Stimulated activated CD4-positive, alpha-beta T cell treated with anti-CD3 and anti-CD28 coated beads, Interleukin-2, amount 100 ng/mL, for 24 hours (primary cell): ENCODE measurements around the gene URGCP.
A peak's percentile ranks its signal among the peaks of the same experiment; 100 is the strongest.
"Not testable (repeated sequence)": the region's sequence is repeated elsewhere in the genome, so short reads cannot be mapped to it uniquely, and the experiment has no call there.

Experiments
- DNase-seq, 2 donors: peaks; one replicate each; pipeline ENCODE4 v3.0.0-alpha.2; 2020

URGCP gene

DNA sequence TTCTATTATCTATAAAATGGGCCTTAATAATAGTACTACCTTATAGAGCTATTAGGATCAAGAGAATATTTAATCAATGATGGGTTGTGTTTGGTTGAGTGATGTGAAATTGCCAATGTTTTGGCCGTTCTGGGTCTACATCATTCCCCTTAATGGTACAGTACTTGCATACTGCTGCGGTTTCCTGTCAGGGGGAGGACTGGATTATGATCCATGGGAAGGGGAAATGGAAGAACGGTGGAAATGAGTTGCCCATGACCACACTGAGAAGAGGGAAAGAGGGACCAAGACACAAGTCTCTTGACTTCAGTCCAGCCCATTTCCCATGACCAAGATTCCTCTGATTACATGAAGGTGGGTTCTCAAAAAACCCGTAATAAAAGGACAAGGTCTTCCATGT, 36.1 kb downstream of the URGCP start:
- no peak for DNase-seq

DNA sequence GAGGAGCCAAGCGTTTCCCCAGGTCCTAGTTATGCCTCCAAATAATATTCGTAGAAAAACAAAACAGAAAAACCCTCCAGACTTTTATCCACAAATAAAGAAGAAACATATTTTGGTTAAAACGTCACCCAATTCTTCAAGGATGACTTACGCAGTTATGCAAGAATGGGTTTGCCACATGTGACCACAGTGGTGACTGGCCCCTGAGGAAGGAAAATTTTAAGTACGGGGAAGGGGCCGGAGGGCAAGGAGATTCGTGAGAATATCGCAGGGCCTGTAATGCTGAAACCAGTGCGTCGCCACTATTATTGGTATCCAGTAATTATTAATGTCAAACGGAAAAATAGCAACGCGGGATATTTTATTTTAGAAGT, 36.5 kb downstream of the URGCP start:
- peak; percentile 19 to 25 for DNase-seq

DNA sequence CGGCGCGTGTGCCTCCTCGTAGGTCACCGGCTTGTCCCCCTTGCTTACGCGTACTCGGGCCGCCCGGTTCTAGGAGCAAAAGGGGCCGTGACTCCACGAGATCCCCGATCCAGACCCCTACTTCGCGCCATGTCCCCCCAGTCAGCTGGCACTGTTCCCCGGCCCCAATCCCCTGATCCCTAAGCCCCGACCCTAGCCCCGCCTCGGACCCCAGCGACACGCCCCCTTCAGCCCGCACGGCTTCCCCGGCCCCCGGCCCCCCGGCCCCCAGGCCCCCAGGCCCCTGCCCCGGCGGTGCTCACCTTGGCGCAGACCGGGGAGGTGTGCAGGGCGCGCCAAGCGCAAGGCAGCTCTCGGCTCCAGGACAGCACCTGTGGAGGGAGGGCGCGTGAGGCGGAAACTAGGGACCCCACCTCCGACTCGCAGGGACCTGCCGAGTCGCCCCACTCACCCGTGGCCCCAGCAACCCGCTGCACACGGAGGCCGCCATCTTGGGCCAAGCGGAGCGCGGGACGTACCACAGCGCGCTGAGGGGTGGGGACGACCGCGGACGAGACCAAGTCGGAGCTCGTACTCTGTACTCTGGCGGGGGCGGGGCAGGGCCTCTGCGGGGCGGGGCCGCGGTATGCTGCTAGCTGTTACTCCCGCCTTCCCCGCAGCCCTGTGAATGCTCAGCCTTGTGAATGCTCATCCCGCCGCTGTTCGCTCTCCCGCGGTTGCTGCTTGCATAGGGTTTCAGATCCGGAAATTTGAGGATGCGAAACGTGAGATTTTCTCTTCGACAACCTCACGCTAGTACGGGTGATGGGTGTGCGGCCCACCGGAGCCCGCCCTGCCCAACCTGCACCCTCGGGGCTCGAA, 37.2 kb downstream of the URGCP start, which contains the start of gene MRPS24:
Gene MRPS24 (minus strand): TSS at position 512 of the 861 bp plus-strand sequence. CDS start 22 bp downstream, at position 490.
- DNase-seq: peak; percentile 96 to 97

DNA sequence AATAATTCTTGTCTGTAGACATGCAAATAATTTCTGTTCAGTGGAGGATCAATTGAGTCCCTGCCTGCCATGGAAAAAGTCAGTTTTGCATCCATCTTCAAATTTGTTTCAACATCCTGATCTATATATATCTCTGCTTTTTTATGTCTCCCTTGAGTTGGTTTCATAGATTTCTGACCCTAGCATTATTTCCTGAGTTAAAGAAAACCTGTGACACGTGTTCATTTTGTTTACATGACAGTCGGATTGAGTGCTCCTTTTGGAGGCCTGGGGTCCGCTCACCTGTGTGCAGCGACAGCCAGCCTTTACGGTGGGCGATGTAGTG, 37.8 kb downstream of the URGCP start:
- DNase-seq: no peak

DNA sequence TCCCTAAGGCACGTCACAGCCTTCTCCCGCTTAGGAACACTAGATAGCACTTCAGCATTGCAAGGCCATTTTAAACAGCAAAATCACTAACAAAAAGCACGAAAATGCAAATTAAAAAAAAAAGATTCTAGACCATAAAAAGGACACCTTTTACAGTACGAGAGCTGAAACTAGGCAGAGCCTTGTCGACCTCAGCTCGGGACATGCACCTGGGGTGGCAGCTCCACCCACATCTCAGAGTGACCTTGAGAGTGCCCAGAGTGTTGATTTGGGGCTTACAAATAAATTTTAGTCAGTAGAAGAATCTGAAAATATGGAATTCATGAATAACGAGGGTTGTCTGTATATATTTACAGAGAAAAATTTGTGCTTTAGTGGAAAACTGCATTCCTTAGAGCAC, 38.2 kb downstream of the URGCP start:
- no peak for DNase-seq

DNA sequence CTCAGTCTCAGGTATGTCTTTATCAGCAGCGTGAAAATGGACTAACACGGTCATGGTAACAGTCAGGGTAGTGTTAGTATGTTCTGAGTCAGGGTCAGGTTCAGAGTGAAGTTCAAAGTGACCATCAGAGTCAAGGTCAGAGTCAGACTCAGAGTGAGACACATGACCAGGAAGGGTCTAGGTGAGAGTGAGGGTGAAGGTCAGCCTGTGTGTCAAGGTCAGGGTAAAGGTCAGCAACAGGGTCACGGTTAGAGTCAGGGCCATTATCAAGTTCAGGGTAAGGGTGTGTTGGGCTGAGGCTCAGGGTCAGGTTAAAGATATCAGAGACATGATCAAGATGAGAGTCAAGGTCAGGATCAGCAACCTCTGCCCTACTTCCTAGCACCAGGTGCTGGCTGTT, 41.1 kb downstream of the URGCP start:
- no peak for DNase-seq

DNA sequence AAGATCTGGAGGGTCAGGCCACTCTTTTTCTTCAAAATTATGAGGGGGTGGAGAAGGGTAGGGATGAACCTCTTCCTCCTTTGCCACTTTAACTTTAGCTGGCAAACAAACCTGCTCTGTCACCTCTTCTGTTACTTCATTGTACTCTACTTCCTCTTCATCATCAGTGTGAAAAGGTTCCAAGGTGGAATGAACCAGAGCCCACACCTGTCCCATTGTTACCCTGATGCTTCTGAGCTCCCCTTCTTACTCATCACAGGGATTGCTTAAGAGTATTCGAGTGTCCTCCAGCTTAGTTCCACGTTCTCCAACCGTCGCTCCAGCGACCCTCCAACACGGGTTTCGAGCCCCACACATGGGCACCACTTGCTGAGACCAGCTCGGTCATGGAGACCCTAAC, 42.3 kb downstream of the URGCP start:
- DNase-seq: no peak

DNA sequence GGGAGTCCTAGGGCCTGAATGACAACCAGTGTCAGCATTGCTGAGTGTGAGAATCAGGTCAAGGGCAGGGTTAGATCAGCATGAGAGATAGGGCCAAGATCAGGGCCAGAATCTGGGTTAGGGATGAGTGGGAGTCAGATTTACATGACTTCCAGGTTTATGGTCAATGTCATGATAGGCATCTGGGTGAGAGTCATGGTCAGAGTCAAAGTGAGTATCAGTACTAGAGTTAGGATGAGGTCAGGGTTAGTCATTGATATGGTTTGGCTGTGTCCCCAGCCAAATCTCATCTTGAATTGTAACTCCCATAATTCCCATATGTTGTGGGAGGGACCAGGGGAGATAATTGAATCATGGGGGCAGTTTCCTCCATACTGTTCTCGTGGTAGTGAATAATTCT, 49.4 kb downstream of the URGCP start:
- DNase-seq: no peak

DNA sequence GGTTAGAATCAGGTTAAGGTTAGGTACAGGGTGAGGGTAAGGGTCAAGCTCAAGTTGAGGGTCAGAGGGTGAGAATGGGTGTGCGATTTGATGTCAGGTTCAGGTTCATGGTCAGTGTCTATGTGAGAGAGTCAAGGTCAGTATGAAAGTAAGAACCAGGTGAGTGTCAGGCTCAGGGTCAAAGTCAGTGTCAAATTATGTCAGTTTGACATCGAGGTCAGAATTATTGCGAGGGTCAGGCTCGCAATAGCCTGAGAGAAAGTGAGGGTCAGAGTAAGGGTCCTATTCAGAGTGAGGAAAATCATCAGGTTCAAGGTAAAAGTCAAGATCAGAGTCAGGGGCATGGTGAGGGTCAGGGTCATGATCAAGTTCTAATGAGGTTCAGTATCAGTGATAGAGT, 50.1 kb downstream of the URGCP start:
- no peak for DNase-seq

DNA sequence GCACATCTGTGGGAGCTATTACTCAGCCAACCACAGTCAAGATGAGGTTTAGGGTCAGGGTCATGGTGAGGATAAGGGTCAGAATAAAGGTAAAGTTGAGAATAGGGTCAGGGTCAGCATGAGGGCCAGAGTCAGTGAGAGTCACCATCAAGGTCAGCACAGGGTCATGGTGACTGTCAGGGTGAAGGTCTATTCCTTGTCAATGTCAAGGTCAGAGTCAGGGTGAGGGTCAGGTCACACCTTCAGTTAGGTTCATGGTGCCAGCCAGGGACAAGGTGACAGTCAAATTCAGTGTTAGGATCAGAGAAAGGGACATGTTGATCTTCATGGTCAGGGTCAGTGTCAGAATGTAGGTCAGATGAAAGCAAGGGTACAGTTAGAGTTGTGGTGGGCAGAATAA, 51.2 kb downstream of the URGCP start:
- no peak for DNase-seq

DNA sequence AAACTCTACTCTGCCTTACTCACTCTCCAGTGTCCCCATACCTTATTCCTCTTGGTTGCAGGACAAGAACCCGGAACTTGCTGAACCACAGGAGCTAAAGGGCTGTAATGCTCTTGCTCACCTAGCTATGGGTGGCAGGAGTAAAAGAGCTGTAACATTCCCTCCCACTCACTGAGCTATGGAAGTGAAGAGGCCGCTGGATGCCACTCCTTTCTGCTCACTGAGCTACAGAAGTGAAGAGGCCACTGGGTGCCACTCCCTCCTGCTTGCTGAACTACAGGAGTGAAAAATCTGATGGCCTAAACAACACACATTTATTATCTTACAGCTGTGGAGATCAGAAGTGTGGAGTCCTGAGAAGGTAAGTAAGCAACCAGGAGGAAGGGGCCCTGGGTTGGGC, 54.6 kb downstream of the URGCP start:
- DNase-seq: no peak

DNA sequence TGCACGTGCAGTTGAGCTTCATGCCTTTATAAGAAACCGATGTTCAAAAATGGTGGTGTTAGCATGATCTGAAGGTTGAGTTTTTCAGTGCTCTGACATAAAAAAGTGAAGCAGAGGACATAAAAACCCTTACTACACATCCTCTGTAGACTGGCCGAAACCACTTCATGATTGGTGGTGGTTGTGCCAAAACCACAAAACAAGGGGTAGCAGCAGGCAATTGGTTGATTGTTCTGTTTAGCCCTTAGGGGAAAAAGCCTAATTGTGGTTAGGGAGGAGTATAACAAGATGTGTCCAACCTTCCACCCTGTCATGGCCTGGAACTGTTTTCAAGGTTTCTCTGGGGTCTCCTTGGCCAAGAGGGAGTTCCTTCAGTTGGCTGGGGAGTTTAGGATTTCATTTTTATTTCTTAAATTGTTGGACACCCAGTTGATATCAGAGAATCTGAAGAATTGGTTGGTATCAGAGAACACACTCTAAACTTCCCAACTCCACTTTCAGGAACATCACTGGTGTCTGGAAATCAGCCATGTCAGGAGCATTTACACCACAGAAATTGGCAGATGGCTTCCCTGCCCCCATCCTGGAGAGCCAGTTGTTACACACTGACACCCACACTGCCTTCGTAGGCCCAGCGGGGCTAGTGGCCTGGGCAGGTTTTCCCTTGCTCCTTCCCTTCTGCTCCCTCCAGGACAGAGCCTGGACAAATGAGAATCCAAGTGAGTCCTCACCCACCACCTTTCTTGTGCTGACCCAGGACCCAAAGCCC, 55.9 kb downstream of the URGCP start:
- DNase-seq: no peak

DNA sequence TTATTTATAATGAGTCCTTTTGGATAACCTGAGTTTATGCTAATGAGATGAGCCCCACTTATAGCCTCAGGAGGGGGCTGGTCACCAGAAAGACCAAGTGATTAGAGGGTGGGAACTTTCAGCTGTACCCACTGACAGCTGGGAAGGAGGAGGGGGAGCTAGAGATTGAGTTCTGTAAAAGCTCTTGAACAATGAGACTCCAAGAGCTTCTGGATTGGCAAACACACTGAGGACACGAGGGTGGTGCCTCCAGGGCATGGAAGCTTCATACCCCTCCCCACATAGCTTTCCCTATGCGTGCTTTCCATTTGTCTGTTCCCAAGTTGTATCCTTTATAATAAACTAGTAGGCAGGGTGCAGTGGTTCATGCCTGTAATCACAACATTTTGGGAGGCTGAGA, 57.3 kb downstream of the URGCP start:
- no peak for DNase-seq

DNA sequence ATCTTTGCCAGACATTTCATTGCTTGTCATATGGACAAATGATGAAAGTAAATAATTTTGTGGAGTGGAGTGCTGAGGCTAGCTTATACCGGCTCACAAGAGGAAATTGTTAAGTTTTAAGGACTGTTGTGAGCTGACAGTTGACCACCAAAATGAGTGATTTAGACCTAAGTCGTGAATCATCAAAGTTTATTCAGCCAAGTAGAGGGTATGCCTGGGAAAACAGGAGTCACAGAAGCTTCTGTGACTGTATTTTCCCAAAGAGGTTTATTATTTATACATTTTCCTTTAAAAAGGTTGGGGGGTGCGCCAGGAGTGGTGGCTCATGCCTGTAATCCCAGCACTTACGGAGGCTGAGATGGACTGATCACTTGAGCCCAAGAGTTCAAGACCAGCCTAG, 58.9 kb downstream of the URGCP start:
- DNase-seq: no peak

DNA sequence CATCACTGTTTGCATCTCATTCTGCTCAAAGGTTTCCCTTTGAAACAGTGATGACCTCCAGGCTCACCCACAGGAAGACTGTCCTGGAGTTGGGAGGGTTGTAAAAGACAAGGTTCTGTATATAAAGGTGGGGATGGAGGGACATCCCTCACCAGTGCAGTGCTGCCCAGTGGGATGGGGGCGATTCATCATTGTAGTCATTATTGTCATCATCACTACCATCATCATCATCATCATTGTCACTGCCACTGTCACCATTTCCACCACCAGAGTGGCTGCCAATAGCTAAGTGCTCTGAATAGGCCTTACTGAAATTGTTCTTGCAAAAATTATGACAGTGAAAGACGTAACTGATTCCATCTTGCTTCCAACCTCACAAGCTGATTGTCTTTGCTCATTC, 61.7 kb downstream of the URGCP start:
- no peak for DNase-seq

DNA sequence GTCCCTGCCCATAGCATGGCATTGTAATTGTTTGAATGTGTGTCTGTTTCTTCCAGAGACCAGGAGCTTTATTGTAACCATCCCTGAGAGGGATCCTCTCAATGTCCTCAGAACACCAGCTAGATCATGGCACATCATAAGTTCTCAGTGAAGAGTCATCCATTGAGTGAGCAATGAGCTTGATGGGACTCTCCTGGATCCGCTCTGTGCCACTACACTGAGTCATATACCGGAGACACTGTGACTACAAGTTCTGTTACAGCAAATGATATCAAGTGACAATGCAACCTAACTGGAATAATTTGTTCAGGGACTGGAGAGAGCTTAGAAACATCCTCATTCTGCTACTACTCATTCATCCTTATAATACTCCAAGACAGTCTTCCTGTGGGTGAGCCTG, 62.1 kb downstream of the URGCP start:
- DNase-seq: no peak

DNA sequence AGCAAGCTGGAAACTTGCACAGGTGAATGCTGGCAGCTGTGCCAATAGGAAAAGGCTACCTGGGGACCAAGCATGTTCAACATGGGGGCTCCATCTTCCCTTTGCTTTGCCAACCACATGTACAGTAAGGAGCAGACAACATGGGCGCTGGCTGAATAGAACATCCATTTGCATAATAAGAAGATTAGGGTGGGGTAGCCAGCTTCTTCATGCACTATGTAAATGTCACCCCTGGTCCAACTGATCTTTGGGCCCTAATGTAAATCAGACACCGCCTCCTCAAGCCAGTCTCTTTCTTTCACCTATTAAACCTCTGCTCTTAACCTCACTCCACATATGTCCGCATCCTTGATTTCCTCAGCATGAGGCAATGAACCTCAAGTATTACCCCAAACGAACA, 63.1 kb downstream of the URGCP start:
- no peak for DNase-seq

DNA sequence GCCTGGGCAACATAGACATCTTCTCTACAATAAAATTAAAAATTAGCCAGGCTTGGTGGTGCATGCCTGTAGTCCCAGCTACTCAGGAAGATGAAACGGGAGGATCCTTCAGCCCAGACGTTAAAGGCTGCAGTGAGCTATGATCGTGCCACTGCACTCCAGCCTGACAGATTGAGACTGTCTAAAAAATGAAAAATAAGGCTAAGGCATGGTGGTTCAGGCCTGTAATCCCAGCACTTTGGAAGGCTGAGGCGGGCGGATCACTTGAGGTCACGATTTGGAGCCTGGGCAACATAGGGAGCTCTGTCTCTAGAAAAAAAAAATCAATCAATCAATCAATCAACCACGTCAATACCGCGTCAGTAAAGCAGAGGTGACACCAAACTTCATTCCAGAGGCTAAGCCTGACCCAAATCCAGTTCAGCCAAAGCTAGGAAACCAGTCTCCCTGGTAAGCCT, 68.2 kb downstream of the URGCP start:
- no peak for DNase-seq

DNA sequence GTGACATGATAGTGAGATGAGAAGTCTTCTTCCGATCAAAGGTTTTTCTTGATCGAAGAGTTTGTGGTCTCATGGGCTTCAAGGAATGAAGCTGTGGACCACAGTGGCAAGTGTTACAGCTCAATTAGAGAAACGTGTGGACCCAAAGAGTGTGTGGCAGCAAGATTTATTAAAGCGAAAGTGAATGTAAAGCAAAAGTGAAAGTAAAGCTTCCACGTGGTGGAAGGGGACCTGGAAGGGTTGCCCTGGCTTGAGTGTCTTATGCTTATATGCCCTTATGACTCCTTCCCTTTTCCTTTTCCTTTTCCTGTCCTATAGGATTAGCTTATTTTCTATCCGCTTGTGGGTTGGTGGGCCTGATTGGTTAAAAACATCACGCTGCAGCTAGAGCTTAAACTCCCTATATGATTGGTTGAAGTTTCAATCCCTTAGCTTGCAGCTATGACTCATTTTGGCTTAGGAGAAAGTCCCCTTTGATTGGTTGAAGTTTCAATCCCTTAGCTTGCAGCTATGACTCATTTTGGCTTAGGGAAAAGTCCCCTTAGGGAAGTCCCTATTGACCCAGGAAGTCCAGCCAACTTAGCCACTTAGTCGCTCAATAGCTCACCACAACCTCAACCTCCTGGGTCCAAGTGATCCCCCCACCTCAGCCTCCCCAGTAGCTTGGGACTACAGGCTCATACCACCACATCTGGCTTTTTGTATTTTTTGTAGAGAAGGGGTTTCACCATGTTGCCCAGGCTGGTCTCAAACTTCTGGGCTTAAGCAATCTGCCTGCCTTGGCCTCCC, 71.7 kb downstream of the URGCP start:
- peak; percentile 23 to 42 for DNase-seq

DNA sequence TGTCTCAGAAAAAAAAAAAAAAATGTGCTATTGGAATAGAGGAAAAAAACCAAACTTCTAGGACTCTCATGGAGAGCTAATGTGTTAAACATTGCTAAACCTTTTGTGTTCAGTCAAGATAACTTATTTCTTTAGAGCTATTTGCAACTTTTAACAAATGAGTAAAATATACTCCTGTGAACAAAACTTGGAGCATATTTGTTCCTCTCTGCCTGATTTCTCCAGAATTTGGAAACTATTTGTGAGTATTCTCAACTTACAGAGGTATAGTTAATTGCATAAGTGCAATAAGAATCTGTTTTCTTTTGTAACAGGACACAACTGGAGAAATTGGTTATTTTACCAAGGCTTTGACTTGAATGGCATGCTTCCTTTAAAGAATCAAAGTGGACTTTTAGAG, 75.5 kb downstream of the URGCP start:
- not testable (repeated sequence) for DNase-seq
